NCI-H1092 (cell line): ENCODE data around the gene SYNGR2.

Source experiments
- DNase-seq: peaks from one replicate; lab custom pipeline; 2025; lab: John Stamatoyannopoulos, UW

SYNGR2 gene, protein sequence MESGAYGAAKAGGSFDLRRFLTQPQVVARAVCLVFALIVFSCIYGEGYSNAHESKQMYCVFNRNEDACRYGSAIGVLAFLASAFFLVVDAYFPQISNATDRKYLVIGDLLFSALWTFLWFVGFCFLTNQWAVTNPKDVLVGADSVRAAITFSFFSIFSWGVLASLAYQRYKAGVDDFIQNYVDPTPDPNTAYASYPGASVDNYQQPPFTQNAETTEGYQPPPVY

DNA sequence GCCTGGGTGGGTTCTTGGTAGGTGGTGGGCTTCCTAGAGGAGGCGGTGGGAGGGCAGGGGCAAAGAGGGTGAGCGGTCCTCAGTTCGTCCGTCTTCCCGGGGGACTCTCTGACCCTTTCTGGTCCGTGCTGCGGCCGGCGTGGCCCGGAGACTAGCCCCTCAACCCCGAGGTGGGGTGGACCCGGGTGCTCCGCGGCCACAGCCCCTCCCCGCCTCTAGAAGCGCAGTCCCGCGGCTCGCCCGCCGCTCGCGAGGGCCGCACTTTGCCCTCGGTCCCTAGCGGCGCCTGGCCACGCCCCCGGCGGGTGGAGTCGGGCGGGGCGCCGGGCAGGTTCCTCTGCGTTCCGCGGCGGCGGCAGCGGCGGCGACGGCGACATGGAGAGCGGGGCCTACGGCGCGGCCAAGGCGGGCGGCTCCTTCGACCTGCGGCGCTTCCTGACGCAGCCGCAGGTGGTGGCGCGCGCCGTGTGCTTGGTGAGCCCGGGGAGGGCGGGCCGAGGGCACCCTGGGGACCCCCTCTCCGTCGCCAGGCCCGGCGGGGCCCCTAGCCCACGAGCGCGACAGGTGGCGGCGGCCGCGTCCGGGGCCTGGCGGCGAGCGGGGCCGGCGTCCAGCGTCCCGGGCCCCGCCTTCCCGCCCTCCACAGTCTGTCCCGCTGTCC lies at the start of gene SYNGR2:
TSS of gene SYNGR2 (plus strand) at position 340 of the 661 bp plus-strand sequence. CDS start at position 376, 36 bp downstream.
- peak; percentile 76 for DNase-seq

DNA sequence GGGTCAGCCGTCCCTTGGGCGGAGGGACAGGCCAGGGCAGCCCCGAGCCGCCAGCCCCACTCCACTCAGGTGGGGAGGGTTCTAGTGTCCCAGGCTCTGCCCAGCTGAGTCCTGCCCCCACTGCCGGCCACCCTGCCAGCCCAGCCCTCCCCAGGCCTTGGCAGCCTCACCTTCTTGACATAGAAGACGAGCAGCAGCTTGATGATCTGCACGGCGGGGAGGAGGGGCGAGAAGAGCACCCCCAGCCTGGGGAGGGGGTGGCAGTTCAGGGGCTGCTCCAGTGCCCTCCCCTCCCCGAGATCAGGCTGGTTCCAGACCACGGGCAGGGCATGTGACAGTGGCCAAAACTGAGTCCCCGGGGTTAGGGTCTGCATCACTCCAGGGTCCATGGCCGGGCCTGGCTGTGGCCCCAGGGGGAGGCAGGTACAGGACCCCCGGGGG lies 49.6 kb upstream of the SYNGR2 start:
- no peak for DNase-seq

DNA sequence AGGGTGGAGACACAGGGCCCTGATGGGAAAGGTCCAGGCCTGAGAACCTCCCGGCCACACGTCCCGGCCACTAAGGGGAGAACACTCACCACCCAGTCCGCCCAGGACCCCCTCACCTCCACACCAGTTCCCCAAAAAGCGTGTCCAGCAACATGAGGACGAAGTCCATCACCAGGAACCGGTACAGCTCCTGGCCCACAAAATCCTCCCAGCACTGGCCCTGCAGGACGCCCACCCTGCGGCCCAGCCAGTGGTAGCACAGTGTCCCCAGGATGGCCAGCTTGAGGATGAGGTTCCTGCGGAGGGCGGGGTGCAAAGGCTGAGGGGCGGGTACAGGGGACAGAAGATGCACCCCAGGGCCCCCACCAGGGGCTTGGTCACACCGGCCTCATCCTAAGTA lies 47.8 kb upstream of the SYNGR2 start:
- no peak for DNase-seq

DNA sequence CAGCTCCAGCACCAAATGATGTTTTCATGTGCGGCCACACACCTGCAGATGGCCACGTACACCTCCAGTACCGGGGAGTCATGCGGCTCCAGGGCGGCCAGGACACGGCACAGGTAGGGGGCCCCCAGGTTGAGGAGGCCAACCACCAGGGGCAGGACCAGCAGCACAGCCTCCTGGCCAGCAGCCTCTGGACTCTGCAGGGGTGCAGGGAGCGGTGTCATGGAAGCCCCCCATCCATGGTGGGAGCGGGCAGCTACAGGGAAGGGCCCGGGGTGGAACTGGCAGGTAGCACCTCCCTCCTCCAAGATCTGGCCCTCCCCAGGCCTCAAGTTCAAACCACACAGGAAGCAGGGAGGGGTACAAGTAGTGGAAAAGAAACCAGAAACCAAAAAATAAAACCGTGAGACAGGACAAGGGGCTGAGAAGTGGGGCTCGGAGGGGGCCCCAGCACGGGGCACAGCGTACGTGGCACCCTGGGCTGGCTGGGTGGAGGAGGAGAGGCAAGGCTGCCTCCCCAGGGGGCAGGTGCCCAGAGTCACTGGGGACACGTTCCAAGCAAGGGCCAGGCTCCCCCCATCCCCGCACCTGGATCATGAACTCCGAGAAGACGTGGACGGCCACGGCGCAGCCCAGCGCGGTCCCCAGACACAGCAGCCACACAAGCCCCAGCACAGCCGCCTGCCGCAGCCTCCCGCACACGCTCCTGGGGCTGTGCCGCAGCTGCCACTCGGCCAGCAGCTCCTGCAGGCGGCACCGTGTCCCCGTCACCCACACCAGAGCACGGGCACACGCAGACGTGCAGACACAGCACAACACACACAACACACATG lies 47.2 kb upstream of the SYNGR2 start:
- no peak for DNase-seq

DNA sequence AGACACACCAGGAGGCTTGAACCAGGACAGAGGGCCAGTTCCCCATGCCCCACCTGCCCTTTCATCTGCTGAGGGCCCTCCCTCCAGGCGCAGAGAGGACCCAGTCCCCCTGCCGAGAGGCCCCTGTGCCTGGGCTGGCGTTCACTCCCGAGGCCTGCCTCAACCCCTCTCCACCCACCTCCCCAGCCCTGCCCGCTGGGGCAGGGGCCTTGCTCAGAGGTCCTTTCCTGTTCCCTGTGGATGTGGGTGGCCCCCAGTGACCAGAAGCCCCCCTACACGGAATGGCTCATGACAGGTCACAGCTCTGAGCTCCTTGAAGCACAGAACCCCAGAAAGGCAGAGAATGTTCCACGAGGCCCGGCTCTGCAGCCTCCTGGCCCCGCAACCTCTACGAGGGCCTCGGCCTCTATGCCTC lies 46.6 kb upstream of the SYNGR2 start:
- no peak for DNase-seq

DNA sequence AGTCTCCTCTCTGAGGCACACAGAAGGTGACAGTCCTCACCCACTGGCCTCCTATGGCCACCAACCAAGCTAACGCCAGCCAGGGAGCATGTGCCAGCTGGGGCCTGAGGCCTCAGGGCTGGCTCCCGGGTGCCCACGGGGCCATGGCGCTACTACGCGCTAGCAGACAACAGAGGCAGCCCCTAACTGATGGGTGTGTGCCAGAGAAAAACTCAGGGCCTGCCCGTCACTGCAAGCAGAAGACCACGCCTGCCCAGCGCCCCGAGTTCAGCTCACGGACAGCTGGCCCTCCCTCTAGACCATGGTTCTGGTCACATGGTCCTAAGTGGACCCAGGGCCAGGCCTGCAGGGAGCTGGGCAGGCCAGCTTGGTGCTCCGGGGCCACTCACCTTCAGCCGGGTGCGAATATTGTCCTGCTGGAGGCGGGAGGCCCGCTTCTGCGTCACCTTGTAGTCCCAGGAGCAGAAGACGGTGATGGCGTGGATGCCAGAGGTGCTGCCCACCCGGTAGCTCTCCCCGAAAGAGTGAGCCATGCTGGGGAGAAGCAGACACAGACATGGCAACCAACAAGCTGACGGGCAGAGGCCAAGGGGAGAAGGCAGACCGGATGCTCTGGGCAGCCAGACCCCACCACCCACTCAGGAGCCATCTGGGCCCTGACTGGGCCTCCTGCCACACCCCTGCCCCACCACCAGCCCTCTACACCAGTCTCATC lies 46.0 kb upstream of the SYNGR2 start:
- DNase-seq: no peak

DNA sequence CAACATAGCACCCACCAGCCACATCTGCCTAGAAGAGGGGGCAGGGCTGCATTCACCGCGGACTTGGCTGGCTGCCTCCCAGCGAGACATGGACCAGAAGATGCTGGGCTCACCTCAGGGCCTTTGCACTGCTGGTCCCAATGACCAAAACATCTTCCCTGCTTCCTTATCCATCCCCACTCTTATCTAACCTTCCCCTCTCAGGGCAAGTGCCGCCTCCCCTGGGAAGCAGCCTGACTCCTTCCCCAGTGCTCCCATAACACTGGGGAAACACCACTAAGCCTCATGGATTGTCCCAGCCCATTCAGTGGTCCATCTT lies 45.5 kb upstream of the SYNGR2 start:
- DNase-seq: no peak

DNA sequence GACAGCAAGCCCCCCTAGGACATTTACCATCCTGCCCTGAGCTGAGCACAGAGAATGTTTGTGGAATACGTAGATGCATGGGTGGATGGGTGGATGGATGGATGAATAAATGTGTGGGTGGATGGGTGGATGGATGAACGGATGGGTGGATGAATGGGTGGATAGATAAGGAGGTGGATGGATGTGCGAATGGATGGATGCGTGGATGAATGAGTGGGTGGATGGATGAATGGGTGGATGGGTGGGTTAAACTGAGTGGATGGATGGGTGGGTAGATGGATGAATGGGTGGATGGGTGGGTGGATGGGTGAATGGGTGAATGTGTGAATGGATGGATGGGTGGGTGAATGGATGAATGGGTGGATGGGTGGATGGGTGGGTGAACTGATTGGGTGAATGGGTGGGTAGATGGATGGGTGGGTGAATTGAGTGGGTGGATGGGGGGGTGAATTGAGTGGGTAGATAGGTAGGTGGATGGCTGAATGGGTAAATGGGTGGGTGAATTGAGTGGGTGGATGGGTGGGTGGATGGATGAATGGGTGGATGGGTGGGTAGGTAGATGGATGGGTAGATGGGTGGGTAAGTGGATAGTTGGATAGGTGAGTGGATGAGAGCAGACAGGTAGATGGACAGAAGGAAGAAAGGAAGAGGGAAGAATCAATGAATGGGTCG lies 45.0 kb upstream of the SYNGR2 start:
- no peak for DNase-seq

DNA sequence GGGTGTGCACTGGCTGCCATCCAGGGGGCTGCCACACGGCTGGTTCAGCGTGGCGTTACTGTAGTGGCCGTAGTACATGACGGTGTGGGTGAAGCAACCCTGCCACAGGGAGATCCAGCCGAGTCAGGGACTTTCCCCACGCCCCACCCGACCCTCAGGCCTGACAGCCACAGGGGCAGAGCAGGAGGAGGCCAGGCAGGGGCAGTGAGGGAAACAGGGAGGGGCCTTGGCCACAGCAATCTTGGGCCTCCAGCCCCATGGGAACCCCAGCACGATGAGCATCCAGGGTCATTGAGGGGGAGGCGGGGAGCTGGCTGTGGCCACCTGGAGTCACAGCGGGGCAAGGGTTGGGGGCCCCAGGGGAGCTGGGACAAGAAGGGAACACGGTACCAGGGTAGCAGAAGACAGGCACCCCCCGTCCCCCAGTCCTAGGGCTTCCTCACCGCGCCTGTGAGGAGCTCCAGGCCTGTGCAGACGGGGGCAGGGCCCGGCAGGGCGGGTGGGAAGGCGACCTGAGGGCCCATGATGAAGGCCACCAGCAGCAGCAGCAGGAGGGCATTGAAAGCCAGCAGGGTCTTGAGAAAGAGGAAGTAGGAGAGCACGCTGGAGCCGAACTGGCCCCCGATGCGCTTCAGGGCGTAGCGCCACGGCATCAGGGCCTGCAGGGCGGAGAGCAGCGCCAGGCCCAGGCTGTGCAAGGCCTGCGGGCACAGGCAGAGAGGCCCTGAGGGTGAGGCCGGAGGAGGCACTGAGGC lies 44.1 kb upstream of the SYNGR2 start:
- no peak for DNase-seq

DNA sequence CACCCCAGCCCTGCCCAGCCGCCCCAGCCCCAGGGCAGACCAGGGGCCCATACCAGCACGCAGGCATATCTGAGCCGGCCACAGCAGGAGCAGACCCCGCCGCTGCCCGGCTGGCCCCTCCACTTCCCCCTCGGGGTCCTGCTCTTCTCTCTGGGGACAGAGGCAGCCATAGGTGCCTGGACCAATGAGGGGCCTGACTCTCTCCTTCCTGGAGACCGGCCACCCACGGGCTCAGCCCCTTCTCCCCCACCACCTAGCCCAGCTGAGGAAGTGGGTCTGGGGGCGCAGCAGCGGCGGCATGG lies 43.6 kb upstream of the SYNGR2 start:
- no peak for DNase-seq

DNA sequence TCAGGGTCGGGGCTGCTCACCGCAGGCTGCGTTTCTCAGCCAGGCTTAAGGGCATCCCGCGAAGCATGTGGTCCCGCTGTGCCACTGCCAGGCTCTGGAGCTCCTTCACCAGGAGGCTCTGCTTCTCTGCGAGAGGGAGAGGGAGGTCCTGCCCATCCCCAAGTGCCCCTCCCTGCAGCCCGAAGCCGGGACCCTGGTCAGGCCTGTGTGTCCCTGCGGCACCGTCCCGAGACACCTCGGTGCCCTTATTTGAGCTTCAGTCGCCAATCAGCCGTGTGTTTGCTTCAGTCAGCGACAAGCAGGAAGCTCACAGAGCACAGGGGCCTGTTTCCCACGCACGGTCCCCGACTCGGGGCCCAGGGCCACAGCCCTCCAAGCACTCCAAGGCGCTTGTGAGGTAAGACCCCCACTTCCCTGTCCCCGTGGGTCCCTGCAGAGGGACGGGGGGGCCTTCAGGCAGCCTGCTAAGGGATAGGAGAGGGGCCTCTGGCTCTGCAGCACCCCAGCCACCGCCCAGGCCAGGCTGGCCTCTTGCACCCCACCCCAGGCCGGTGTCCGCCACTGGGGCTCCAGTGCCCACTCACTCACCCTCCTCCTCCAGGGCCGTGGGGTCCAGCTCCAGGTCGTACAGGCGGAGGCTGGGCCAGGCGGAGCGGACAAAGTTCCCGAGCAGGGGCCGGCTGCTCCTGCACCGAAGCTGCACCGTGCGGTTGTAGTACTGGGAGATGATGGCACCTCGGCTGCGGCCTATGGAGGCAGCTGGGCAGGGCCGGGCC lies 43.1 kb upstream of the SYNGR2 start:
- no peak for DNase-seq

DNA sequence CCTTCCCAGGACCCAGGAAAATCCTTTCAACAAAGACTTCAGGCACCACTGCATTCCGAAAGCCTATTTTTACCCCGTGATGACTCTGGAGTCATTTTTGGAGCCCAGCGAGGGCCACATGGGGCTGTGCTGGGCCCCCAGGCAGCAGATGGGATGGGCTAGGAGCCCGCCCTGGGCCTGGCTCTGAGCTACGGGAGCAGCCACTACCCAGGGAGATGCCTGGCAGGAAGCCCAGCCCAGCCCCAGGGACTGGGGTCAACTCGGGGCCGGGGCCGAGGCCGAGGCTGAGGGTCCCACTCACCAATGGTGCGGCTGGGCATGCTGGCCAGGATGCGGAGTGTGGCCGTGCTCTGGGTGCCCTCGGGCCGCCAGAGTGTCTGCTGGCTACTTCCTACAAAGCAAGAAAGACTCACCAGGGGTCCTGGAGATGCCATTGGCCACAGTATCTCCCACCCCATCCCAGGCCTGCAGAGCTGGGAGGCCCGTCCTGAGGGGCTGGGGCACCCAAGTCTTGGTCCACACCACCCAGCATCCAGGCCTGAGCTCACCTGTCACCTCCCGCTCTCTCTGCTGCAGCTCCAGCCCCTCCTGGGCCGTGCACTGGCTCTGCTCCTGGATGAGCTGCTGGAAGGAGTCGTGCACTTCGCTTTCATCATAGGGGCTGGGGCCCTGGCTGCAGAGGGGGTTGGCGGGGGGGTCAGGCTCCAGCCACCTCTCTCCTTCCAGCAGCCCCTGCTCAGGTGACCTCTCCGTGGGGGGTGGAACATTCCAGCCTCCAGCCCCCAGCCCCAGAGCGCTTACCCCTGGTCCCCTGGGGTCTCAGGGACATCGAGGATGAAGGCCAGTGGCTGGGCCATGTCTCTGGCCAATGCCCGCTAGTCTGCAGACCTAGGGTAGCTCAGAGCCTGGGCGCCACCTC lies 42.1 kb upstream of the SYNGR2 start:
- no peak for DNase-seq

DNA sequence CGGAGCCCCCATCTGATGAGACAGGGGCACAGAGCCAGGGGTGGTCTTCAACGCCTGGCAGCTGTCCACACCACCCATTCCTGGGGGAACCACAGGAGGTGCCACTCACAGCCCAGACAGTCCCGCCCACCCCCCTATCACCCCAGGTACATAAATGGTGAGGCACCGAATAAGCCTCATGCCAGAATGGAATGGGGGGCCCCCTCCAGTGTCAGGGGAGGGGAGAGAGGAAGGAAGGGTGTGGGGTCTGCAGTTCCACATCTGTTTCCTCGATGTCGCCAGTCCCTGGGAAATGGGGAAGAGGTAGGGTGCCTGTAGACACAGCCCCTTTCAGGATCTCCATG lies 41.5 kb upstream of the SYNGR2 start:
- DNase-seq: no peak

DNA sequence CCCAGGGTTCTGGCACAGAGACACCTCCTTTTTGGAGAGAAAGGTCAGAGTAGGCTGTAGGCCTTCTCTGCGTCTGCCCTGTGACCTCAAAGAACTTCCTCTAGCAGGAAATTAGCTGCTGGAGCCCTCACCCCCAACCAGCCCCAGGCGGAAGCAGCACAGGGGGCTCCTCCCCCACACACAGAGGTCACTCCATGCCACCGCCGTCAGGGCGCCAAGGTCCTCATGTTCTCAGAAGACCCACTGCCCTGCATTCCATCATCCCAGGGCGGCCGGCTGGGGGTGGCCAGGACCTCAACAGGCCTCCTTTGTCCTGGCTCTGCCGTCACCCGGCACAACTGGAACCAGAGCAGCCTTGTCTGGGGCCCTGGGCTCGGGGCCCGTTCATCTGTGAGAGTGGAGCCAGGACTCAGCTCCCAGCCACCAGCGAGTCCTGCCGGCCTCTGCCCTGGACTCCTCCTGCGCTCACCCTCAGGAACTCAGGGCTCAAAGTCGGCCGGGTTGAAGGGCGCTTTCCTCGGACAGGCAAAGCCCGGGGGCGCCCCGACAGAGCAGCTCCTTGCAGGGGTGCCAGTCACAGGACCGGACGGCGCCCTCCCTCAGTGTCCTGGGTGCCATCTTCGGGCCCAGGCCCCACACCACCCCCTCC lies 41.0 kb upstream of the SYNGR2 start:
- DNase-seq: no peak

DNA sequence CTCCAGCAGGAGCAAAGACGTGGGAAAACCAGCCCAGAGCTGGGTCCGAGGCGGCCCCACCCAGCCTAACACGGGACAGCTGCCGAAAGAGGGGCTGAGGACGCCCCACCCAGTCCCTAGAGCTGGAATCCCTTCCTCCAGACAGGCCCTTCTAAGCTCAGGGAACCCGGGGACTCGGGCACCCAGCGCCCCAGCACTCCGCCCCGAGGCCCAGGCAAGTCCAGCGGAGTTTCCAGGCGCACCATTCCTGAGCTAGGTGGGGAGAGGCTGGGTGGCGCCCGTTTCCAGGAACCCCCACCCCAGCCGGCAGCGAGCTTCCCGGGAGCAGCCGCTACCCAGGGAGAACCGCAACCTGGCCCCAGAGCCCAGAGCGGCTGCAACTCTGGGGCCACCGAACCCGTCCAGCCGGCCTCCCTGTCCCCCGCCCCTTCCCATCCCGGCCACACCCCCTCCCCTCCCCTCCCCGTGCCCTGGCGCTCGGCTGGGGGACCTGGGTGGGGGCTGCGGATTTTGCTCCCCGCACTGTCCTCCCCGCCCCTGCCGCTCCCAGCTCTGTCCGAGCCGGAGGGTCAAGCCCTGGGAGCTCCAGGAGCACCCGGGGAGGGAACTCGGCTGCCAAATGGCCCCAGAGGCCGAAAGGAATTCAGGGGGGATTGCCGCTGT lies 40.4 kb upstream of the SYNGR2 start:
- DNase-seq: no peak

DNA sequence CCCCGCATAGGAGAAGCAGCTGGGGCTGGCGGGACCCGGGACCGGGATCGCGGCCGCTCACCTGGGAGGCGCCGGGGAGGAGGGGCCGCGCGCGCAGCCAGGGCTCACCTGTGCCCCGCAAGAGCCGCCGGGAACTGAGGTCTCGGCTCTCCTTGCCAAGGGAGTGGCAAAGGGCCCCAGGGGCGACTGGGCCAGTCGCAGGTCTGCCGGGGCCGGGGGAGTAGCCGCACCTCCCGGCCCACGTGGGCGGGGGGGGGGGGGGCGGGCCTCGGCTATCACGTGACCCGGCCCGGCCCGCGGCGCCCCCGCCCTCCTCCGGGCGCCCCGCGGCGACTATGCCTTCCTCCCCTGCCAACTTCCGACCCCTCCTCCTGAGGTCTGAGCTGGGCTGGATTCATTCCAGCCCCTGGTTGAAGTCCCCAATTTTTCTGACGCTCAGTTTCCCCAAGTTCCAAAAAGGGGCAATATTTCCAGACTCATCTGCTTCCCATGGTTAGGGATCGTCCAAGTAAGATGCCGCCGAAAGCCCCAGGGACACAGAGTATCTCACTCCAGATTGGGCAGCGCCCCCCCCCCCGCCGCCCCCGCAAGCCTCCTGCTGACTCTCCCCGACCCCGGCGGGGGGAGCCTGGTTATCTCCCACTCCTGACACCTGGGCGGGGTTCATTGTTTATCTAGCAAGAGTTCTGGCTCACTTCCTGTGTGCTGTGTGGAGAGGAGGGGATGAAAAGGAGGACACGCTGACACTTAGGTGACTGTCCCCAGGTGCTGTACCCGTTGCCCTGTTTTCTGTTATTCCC lies 39.6 kb upstream of the SYNGR2 start, which contains the start of gene TMC6:
TSS of gene TMC6 (minus strand) at position 205 of the 800 bp plus-strand sequence. CDS start 1,923 bp downstream, outside the sequence.
- DNase-seq: no peak

DNA sequence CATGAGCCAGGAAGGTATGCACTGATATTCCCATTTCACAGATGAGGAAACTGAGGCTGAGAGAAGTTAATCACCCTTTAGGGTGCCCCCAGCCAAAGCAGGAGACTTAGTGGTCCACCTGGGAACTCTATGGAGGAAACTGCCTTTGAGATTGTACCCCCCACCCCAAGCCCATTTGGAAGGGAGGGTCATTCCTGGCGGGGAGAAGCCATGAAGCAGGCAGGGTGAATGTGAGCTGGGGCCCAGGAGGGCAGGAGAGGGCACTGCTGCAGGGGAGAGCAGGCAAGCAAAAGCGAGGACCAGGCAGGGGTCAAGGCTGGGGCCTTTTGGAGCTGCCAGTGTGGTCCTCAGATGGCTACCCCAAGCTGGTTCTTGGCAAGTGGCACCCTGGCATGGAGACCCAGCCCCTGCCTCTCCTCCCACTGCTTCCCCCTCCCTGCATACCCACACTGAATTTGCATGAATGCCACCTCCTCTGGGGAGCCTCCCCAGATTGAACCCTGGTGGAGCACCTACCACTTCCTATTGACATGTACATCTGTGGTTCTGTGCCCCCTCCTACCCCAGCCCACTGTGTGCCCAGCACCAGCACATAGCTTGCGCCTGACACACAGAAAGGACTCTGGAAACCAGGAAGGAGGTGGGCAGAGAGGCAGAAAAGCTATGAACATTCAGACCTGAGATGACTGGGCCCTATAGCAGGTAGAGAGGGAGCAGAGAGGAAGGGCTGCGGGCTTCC lies 38.9 kb upstream of the SYNGR2 start:
- DNase-seq: no peak
